PC-9 (cell line): Measurements from ENCODE around the gene NUP160. TPM values are rescaled to one million over a fixed set of nuclear protein-coding genes. Genes with fewer than 3 reads are reported as not detected.

Source experiments
- BruUV-seq: library from RNA; stranded (reverse); fragments of 400-500 nt; replicated peaks from 2 replicates; lab custom pipeline; 2021; lab: Mats Ljungman, UMichigan
- CTCF ChIA-PET: fragments of 300-600 bp; sonication (Branson Sonifier 250); formaldehyde crosslinking; loops from one replicate; lab custom pipeline; 2022; ENCODE audit warnings: antibody characterized with exemption; lab: Charles Lee
- POLR2A ChIA-PET: fragments of 300-600 bp; sonication (Branson Sonifier 250); formaldehyde crosslinking; loops from one replicate; lab custom pipeline; 2022; ENCODE audit warnings: antibody characterized with exemption; ENCODE audit not compliant: unreplicated experiment; lab: Charles Lee
- DNase-seq, 2 experiments: peaks; one replicate each; pipeline versions ENCODE4 v3.0.0 to v3.0.0-alpha.2; 2015 to 2022; ENCODE audit warnings: mixed read lengths in 1 of 2
- H2AFZ ChIP-seq: fragments of 200-600 bp; sonication (generic); 2 replicates; pipeline ENCODE4 v1.8.1; 2017; ENCODE audit warnings: antibody characterized with exemption
- H3F3A ChIP-seq: fragments of 200-600 bp; sonication (generic); 2 replicates; pipeline ENCODE4 v1.8.1; 2017; ENCODE audit warnings: antibody characterized with exemption, mild to moderate bottlenecking, low read depth; ENCODE audit not compliant: insufficient read depth
- H3K27ac ChIP-seq: fragments of 200-600 bp; sonication (generic); 2 replicates; pipeline ENCODE4 v1.6.1; 2016; ENCODE audit warnings: mixed run types
- H3K27me3 ChIP-seq: fragments of 200-600 bp; sonication (generic); 2 replicates; pipeline ENCODE4 v1.6.1; 2016; ENCODE audit warnings: low read depth, mixed run types; ENCODE audit not compliant: insufficient read depth
- H3K36me3 ChIP-seq: fragments of 200-600 bp; sonication (generic); 2 replicates; pipeline ENCODE4 v1.6.1; 2016; ENCODE audit warnings: low read depth, mixed run types
- H3K4me1 ChIP-seq: fragments of 200-600 bp; sonication (generic); replicated peaks from 2 replicates; pipeline ENCODE4 v1.6.1; 2016; ENCODE audit warnings: mixed run types; ENCODE audit not compliant: insufficient read depth
- H3K4me2 ChIP-seq: fragments of 200-600 bp; sonication (generic); 2 replicates; pipeline ENCODE4 v1.6.1; 2017; ENCODE audit warnings: mixed run types
- H3K4me3 ChIP-seq: fragments of 200-600 bp; sonication (generic); 2 replicates; pipeline ENCODE4 v1.6.1; 2016; ENCODE audit warnings: mixed run types
- H3K79me2 ChIP-seq: fragments of 200-600 bp; sonication (generic); 2 replicates; pipeline ENCODE4 v1.6.1; 2017; ENCODE audit warnings: low read depth, mixed run types
- H3K9me2 ChIP-seq: fragments of 200-600 bp; sonication (generic); 2 replicates; pipeline ENCODE4 v1.8.1; 2017; ENCODE audit warnings: mild to moderate bottlenecking; ENCODE audit not compliant: insufficient read depth
- H3K9me3 ChIP-seq: fragments of 200-600 bp; sonication (generic); 2 replicates; pipeline ENCODE4 v1.8.1; 2016; ENCODE audit warnings: low read depth; ENCODE audit not compliant: insufficient read depth
- H4K20me1 ChIP-seq: fragments of 200-600 bp; sonication (generic); 2 replicates; pipeline ENCODE4 v1.8.1; 2017; ENCODE audit not compliant: insufficient read depth
- EZH2 ChIP-seq: fragments of 200-600 bp; sonication (generic); IDR thresholded peaks from 2 replicates; pipeline ENCODE4 v1.8.0; 2017; ENCODE audit warnings: antibody characterized with exemption, low read depth
- intact Hi-C: fragments of 100-400 bp; cut with micrococcal nuclease; formaldehyde crosslinking; loops from one replicate; pipeline ENCODE4 v1.10.0; 2022; ENCODE audit not compliant: unreplicated experiment
- total RNA-seq: library from RNA; stranded (reverse); gene quantifications from 2 replicates; pipeline ENCODE4 v1.2.3, GENCODE V29; 2021
- TF ChIP-seq, protein P1 (sequence below): fragments of 200-600 bp; sonication (generic); conservative IDR thresholded peaks from 2 replicates; pipeline ENCODE4 v1.6.1; 2017; ENCODE audit warnings: mixed run types, antibody characterized with exemption, mild to moderate bottlenecking, moderate library complexity

NUP160 gene
- total RNA-seq, 1 experiment from 2014 or later = 73.2 TPM

DNA sequence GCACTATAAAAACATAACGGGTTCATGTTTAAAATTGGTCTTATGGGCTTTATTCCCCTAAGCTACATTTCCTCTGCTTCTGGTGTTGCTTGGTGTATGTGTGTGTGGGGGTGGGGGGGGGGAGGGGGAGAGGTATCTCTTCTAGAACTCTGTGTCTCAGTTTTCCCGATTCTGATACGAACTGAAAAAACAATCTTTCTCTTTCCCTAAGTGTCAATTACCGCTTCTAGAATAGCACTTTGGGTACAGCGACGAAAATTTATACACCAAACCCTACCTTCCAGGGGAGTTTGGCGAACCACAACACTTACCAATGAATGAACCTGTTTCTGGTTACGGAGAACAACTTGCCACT, 636 bp downstream of the NUP160 start:
- Histone ChIP-seq H3K9me3 (no peaks in the 10 kb centered on the region), H3K27me3 (no peaks in the 10 kb centered on the region), H3K4me2 (peak overlapping the region; percentile 91), H4K20me1 (no peaks in the 10 kb centered on the region), H3K79me2 (peaks cover 51% of the 10 kb centered on the region), H3F3A (peaks cover 2% of the 10 kb centered on the region; the same call in 1 of the 2 replicates), H3K27ac (peak overlapping the region; percentile 72), H3K9me2 (no peaks in the 10 kb centered on the region), H3K4me3 (peak overlapping the region; percentile 96), H3K4me1 (peaks cover 16% of the 10 kb centered on the region), H3K36me3 (peaks cover 18% of the 10 kb centered on the region), H2AFZ (peak overlapping the region; percentile 95)
- ChIA-PET POLR2A (interaction anchor here (0.5 to 0.7 kb wide), 4 partner anchors 8 to 145 kb away, joined by 3 to 4 read pairs (median 4); no protein-coding TSS in a partner anchor), CTCF (interaction anchor here (0.6 kb wide), 1 partner anchor 263 kb away, joined by 5 read pairs; no protein-coding TSS in a partner anchor)
- no peak for TF ChIP-seq EZH2
- TF ChIP-seq, protein P1, sequence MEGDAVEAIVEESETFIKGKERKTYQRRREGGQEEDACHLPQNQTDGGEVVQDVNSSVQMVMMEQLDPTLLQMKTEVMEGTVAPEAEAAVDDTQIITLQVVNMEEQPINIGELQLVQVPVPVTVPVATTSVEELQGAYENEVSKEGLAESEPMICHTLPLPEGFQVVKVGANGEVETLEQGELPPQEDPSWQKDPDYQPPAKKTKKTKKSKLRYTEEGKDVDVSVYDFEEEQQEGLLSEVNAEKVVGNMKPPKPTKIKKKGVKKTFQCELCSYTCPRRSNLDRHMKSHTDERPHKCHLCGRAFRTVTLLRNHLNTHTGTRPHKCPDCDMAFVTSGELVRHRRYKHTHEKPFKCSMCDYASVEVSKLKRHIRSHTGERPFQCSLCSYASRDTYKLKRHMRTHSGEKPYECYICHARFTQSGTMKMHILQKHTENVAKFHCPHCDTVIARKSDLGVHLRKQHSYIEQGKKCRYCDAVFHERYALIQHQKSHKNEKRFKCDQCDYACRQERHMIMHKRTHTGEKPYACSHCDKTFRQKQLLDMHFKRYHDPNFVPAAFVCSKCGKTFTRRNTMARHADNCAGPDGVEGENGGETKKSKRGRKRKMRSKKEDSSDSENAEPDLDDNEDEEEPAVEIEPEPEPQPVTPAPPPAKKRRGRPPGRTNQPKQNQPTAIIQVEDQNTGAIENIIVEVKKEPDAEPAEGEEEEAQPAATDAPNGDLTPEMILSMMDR = no peak
- no peak for DNase-seq
- intact Hi-C loops = no loop called here
- no TSS peak for BruUV-seq

DNA sequence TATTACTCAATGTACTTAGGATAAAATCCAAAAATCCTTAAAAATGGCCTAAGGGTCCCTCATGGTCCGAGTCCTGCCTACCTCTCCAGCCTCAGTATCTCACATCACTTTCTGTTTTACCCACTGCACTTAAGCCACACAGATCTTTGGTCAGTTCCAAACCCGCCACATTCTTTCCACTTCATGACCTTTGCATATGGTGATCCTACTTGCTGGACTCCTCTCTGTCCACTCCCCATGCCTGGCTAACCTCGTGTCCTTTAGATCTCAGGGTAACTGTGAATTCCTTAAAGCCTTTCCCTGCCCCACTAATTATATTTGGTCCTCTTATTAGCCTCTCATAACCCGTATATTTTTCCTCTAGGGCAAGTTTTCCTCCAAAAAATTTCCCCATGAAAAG, 1.2 kb downstream of the NUP160 start:
- Histone ChIP-seq H4K20me1 (no peaks in the 10 kb centered on the region), H3K4me1 (peaks cover 16% of the 10 kb centered on the region), H3K4me3 (peak overlapping the region; percentile 96), H3K27me3 (no peaks in the 10 kb centered on the region), H2AFZ (no peak overlapping the region), H3K36me3 (peaks cover 18% of the 10 kb centered on the region), H3K9me3 (no peaks in the 10 kb centered on the region), H3F3A (peaks cover 4% of the 10 kb centered on the region; the same call in 1 of the 2 replicates), H3K27ac (no peak overlapping the region), H3K79me2 (peaks cover 54% of the 10 kb centered on the region), H3K9me2 (no peaks in the 10 kb centered on the region), H3K4me2 (peak overlapping the region; percentile 91)
- DNase-seq = no peak
- TF ChIP-seq, protein P1 = no peak
- no peak for TF ChIP-seq EZH2
- CTCF ChIA-PET = interaction anchor here (0.6 kb wide), 1 partner anchor 263 kb away, joined by 5 read pairs; no protein-coding TSS in a partner anchor
- POLR2A ChIA-PET = no interaction called here
- no TSS peak for BruUV-seq
- intact Hi-C loops = no loop called here

DNA sequence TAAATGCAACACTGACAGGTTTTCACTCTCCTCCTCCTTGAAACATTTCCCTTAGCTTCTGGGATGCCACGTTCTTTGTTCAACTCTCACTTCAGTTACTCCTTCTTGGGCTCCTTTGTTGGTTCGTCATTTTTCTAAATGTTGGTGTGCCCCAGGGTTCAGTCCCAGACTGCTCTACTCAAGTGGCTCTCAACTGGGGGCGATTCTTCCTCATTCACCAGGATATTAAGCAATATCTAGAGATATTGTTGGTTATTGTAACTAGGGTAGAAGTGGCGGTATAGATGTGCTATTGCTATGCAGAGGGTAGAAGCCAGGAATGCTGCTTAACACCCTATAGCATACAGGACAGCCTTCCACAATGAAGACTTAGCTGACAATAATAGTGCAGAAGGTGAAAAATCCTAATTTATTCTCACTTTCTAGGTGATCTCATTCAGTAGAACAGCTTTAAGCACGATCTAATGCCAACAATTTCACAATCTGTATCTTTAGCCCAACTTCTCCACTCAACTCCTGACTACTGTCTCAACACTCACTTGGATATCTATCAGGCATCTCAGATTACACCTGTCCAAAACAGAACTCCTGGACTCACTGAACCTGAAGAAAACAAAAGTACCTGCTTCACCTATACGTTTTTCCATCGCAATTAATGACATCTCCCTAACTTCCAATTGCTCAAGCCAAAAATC, 4.6 kb downstream of the NUP160 start:
- ChIA-PET POLR2A (no interaction called here), CTCF (no interaction called here)
- intact Hi-C loops = no loop called here
- peaks cover 11% of the 10 kb centered on the region for H3K4me1 ChIP-seq
- no peak overlapping the region for H3K27ac ChIP-seq
- BruUV-seq = no TSS peak
- peaks cover 43% of the 10 kb centered on the region for H3K36me3 ChIP-seq
- peaks cover 54% of the 10 kb centered on the region for H3K79me2 ChIP-seq
- no peaks in the 10 kb centered on the region for H3K9me2 ChIP-seq
- no peaks in the 10 kb centered on the region for H3K27me3 ChIP-seq
- H4K20me1 ChIP-seq = no peaks in the 10 kb centered on the region
- TF ChIP-seq, protein P1 = no peak
- no peak for TF ChIP-seq EZH2
- no peak overlapping the region for H3K4me2 ChIP-seq
- no peaks in the 10 kb centered on the region for H3K9me3 ChIP-seq
- H2AFZ ChIP-seq = no peak overlapping the region
- no peak for DNase-seq
- H3F3A ChIP-seq = peaks cover 4% of the 10 kb centered on the region; the same call in 1 of the 2 replicates
- no peak overlapping the region for H3K4me3 ChIP-seq
